ENCODE measurements around the gene SMKR1.
"Not testable (repeated sequence)": the region's sequence is repeated elsewhere in the genome, so short reads cannot be mapped to it uniquely, and the experiment has no call there.

Gene SMKR1

DNA sequence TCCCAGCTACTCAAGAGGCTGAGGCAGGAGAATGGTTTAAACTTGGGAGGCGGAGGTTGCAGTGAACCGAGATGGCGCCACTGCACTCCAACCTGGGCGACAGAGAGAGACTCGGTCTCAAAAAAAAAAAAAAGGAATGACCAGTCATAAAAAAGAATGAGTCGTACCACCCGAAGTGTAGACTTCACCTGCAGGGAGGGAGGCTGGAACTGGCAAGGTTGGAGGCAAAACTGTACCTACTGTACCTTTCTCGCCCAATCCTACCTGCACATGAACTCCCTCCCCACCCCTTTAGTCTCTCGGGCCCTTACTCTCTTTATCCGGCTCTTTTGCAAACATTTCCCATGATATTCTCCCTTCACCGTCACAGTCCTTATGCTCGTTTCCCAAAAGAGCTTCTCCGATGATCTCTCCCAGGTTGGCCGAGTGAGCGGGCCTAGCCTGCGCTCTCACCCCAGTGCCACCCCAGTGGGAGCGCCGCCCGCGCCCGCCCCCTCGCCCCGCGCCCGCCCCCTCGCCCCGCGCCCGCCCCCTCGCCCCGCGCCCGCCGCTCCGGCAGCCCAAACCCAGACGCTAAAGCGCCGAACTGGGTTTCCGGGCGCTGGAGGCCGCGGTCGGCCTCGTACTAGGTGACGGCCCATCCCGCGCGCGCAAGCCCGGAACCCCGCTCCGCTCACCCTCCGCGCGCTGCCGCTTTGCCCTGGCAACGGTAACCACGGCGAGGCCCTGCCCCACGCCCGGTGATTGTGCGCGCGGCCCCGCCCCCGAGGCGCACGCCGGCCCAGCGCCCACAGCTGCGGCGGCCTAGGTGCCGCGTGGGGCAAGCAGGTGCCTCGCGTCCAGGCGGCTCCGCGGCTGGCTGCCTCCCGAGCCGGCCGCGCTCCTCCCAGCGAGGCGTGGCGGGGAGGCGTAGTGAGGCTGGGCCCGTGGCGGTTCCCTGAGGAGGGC is at the start of gene SMKR1:
TSS of gene SMKR1 (plus strand) at position 772 of the 948 bp plus-strand sequence. CDS start 294 bp downstream, outside the sequence.
- DNase-seq = peak; percentile 88

DNA sequence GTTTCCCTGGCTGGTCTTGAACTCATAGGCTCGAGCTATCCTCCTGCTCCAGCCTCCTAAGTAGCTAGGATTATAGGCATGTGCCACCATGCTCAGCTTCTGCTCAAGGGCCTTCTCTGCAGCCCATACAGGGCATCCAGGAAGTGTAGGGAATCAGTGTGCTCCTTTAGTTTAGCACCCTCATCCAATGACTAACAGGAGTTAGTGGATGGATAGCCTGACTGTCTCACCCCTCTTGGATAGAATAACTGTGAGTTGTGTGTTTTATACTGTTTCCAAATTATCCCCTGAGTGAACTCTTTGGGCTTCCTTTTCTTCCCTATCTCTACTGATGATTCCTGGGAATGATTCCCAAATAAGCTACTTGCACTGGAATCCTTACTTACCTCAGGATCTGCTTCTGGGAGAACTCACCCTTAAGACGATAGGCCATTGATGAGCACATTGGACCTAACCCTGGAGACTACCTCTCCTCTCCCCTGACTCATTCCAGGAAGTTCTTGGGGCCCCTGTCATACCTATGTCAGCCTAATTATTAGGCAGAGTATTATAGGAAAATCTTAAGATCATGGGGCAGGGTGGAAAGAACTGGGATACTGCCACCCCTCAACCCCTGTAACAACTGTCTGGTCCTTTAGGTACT is 49.6 kb upstream of the SMKR1 start:
- DNase-seq = no peak

GRCh38 chr7:129453510-129454248 is 48.7 kb upstream of the SMKR1 start:
- no peak for DNase-seq

GRCh38 chr7:129454249-129454551 is 48.1 kb upstream of the SMKR1 start:
- no peak for DNase-seq

DNA sequence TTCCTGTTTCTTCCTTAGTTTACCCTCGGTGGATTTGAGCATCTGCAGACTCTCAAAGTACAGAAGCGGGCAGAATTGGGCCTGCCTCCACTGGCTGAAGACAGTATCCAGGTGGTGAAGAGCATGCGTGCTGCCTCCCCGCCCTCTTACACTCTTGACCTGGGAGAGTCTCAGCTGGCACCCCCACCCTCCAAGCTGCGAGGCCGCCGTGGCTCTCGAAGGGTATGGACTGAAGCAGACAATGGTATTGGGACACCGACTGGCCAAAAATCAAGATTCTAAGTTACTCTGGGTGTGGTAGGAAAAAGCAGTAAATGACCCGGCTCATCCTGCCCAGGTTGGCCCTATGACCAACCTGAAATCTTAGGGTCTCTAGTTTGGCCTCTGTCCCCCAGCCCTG is 45.9 kb upstream of the SMKR1 start:
- no peak for DNase-seq

- no peak for DNase-seq
Measured at GRCh38 chr7:129457101-129457500, 45.2 kb upstream of the SMKR1 start.

GRCh38 chr7:129458171-129458570 is 44.2 kb upstream of the SMKR1 start:
- DNase-seq = no peak

GRCh38 chr7:129461809-129462208 is 40.5 kb upstream of the SMKR1 start:
- no peak for DNase-seq

DNA sequence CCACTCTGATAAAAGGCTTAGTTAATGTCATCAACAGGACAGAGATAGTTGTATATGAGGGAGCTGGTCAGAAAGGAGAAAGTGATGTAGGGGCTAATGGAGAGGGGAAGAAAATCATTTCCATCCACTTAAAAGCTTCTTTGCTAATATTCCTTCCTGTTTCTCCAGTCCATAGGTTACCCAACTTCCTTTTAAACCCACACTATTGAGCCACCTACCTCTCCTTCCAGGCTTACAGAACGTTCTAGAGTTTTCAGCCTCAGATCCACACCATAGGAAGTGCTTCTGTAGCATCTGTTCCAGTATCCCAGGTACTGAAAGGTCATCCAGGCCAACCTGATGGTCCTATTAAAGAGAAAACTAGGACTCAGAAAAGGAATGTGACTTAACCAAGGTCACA is 39.9 kb upstream of the SMKR1 start:
- DNase-seq = no peak

- DNase-seq = no peak
Measured at GRCh38 chr7:129464194-129464593, 38.1 kb upstream of the SMKR1 start.

- no peak for DNase-seq
Measured at GRCh38 chr7:129465080-129465479, 37.3 kb upstream of the SMKR1 start.

DNA sequence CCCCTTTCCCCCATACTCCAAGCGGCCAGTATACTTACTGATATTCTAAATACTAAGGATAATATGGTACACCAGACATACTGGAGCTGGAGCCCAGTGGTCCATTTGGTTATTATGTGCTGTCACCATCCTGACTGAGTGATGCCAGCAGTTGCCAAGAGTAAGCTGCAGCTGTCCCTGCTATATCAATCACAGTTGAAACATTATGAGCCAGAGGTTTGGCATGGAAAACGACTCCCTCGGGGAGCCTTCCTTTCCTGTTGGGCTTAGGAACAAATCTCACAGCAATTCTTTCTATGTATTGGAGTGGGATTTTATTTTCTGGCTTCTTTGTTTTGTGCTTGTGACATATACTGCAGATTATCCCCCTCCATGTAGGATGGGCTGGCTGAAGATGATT is 35.5 kb upstream of the SMKR1 start:
- DNase-seq = no peak

GRCh38 chr7:129468087-129468486 is 34.2 kb upstream of the SMKR1 start:
- no peak for DNase-seq

- DNase-seq = no peak
Measured at GRCh38 chr7:129468547-129468946, 33.8 kb upstream of the SMKR1 start.

GRCh38 chr7:129469930-129470329 is 32.4 kb upstream of the SMKR1 start:
- DNase-seq = no peak

DNA sequence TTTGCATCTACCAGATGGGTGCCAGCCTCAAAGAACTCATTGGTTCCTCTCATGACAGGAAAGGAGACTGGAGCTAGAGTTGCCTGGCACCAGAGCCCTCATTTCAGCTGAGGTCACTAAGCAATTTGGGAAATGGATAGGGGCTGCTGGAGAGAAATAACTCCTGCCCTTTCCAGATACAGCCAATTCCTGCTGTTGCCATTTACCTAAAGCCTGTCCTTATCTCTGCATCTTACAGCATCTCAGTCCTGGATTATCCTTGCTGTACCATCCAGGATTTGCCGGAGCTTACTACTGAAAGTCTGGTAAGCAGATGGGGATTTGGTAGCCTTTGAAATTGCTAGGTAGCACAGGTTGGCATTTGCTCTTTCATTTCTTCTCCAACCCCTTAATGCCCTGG is 31.9 kb upstream of the SMKR1 start:
- no peak for DNase-seq

DNA sequence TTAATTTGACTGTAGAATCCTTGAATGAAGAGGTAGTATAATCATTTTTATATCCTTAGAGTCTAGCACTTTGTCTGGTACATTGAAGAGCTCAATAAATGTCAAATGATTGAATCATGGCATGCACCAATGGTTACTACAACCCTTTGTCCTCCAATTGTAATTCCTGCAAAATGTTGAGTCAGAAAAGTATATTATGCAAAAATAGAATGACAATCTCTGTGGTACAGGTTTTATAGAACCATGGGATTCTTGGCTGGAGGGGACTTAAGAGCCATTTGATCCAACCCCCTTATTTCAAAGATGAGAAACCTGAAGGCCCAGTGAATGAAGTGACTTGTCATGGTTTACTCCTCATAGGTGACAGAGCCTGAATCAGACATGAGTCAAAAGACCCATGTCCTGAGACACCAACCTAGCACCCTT is 30.9 kb upstream of the SMKR1 start:
- DNase-seq = no peak

DNA sequence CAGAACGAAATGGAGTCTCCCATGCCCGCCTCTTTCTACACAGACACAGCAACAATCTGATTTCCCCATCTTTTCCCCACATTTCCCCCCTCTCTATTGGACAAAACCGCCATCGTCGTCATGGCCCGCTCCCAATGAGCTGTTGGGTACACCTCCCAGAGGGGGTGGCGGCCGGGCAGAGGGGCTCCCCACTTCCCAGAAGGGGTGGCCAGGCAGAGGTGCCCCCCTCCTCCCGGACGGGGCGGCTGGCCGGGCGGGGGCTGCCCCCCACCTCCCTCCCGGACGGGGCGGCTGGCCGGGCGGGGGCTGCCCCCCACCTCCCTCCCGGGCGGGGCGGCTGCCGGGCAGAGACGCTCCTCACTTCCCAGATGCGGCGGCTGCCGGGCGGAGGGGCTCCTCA is 26.4 kb upstream of the SMKR1 start:
- not testable (repeated sequence) for DNase-seq

DNA sequence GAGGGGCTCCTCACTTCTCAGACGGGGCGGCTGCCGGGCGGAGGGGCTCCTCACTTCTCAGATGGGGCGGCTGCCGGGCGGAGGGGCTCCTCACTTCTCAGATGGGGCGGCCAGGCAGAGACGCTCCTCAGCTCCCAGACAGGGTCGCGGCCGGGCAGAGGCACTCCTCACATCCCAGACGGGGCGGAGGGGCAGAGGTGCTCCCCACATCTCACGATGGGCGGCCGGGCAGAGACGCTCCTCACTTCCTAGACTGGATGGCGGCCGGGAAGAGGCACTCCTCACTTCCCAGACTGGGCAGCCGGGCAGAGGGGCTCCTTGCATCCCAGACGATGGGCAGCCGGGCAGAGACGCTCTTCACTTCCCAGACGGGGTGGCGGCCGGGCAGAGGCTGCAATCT is 25.9 kb upstream of the SMKR1 start:
- DNase-seq = not testable (repeated sequence)

- no peak for DNase-seq
Measured at GRCh38 chr7:129479831-129480230, 22.5 kb upstream of the SMKR1 start.

- no peak for DNase-seq
Measured at GRCh38 chr7:129480674-129481363, 21.5 kb upstream of the SMKR1 start.

DNA sequence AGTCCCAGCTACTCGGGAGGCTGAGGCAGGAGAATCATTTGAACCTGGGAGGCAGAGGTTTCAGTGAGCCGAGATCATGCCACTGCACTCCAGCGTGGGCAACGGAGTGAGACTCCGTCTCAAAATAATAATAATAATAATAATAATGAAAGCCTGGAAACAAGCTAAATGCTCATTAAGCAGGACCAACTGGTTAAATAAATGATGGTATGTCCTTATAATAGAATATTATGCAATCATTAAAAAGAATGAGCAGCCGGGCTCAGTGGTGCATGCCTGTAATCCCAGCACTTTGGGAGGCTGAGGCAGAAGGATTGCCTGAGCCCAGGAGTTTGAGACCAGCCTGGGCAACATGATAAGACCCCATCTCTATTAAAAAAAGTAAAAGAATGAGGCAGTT is 21.0 kb upstream of the SMKR1 start:
- DNase-seq = not testable (repeated sequence)

DNA sequence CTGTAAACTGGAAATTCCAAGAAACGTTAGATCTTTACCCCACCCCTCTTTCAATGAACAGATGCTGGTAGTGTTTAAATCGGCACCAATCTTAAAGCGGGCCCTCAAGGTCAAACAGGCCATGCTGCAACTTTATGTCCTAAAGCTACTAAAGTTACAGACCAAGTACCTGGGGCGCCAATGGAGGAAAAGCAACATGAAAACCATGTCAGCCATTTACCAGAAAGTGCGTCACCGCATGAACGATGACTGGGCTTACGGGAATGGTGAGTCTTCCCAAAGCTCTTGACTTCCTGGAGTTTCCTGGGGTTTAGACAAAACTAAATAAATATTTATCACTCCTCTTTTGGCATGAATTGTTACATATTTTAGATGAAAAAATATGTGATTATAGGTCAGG is 19.6 kb upstream of the SMKR1 start:
- no peak for DNase-seq
